HG02938 (cell line): ENCODE results near the gene ZBTB8OS.
"Not testable (repeated sequence)": the region's sequence is repeated elsewhere in the genome, so short reads cannot be mapped to it uniquely, and the experiment has no call there.

Experiments
- ATAC-seq: cut with Tn5 transposase; IDR thresholded peaks from one replicate; pipeline ENCODE4 v1.9.1; 2021; ENCODE audit warnings: mild to moderate bottlenecking, moderate library complexity; ENCODE audit not compliant: unreplicated experiment

Gene ZBTB8OS

DNA sequence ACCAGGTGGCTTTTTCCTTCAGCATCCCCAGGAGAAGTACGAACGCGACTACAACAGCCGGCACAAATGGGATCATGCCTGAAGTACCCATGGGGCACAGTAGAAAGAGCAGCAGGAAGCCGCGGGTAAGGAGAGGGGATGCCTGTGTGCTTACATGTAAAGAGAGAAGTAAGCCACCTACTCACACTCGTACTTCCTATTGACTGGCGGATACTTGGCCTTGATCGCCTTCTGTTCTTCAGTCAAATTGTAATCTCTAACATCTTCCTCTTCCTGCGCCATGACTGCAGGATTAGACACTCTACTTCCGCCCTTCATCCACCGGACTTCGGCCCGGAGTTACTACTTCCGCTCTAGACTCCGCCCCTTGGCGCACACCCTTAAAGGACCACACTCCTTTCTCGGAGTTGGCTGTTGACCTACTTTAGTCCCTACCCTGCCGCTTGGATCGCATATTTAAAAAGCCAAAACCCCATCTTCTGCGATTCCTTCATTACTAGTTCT is at the start of gene ZBTB8OS:
Gene ZBTB8OS (minus strand): TSS at position 303 of the 504 bp plus-strand sequence. CDS start 21 bp downstream, at position 282.
- peak; percentile 56 for ATAC-seq

DNA sequence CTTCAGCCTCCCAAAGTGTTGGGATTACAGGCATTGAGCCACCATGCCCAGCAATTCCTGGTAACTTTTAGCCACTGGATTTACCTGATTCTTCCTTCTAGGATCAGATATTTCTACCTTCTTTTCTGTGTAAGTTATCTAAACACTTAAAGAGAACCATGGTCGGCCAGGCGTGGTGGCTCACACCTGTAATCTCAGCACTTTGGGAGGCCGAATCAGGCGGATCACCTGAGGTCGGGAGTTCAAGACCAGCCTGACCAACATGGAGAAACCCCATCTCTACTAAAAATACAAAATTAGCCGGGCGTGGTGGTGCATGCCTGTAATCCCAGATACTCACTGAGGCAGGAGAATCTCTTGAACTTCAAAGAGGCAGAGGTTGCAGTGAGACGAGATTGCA is 46.6 kb upstream of the ZBTB8OS start:
- not testable (repeated sequence) for ATAC-seq

DNA sequence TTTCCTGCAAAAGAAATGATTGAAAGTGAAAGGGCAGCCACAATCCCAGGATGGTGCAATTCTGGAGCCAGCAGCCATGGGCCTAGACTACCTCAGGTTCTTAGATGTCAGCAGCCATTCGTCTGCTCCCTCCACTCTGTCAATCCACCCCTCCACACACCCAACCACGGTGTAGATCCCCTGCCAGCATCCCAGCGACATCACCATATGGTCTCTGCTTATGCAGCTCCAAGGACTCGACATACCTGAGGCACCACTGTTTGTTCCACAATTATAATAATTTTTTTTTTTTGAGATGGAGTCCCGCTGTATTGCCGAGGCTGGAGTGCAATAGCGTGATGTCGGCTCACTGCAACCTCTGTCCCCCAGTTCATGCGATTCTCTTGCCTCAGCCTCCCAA is 45.7 kb upstream of the ZBTB8OS start:
- ATAC-seq, result no peak

DNA sequence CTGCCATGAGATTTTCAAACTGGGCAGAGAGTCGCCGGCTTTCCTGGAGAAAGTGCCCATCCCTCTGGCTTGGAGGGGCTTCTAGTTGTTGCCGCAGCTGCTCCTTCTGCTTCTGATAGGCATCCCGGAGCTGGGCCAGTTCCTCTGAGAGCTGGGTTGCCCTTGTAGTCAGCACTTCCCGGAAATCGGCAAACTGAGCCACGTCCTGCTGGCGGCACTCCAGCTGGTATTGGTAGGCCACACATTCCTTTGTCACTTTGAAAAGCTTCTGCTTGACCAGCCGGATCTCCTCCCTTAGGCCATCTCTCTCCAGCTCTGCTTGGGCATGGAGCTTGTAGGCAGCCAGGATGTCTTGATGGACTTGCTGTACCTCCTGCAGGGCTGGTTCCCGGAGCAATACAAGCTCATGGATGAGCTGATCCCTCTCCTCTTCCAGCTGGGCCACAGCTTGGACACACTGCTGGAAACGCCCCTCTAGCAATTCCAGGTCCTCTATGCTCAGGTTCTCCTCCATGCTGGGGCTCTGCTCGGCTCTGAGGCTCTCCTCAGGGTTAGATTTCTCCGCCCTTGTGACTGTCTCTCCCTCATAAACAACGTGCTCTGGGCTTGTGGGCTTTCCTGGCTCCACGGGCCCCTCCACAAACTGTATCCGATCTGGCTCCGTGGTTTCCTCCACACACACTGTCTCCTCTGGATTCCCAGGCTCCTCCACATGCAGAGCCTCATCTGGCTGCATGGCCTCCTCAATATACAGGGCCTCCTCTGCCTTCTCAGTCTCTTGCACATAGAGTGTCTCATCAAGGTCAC is 45.0 kb upstream of the ZBTB8OS start:
- ATAC-seq, result no peak

DNA sequence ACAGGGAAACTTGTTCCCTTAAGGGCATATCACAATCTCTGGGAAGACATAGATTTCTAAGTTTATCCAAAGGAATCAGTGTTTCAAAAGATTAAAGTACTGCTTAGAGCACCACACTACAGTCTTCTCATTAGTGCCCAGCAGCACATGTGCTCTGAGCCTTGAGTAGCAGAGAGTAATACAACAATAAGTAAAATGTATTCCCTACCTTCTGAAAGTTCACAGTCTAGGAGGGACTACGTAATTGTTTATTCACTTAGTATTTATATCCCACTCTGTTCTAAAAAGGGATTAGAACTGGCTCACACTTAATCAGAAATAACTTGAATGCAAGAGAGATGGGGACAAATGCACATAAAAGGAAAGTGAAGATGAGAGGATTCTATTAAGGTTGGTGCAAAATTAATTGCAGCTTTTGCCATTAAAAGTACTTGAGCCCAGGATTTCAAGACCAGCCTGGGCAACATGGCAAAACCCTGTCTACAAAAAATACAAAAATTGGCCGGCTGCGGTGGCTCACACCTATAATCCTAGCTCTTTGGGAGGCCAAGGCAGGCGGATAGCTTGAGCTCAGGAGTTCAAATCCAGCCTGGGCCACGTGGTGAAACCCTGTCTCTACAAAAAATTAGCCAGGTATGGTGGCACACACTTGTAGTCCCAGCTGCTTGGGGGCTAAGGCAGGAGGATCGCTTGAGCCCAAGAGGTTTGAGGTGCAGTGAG is 43.3 kb upstream of the ZBTB8OS start:
- ATAC-seq, result no peak

DNA sequence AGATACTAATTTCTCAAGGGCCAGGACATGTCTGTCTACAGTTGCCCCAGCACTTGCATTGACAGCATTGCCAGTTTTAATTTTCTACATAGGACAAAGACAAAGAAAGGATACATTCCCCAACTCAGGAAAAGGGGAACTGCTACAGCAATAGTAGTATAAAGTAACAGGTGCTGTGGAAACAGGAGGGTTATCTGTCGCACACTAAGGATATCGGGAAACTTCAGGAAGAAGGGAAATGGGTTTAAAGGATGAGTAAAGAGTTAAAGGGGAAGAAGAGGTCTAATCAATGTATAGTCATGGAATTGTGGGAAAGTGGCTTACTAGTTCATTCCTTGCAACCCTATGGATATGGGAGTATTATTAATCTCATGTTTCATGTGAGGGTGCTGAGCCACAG is 36.0 kb upstream of the ZBTB8OS start:
- ATAC-seq, result no peak

DNA sequence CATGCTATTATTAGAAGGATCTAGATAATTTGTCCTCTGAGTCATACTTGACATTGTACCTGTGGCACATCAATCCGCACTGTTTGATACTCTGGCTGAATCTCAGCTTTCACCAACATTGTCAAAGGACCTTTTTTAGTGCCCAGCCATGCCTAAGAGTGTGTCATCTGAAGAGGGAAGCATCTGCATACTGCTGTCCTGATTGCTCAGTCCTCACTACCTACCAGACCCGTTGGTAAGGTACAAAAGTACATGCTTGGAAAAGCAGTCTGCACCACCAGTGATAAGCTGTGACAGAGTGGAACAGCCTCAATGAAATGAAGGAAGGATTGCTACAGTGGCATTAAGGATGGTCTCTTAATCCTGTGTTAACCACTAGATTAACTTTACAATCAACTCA is 35.1 kb upstream of the ZBTB8OS start:
- ATAC-seq, result no peak

DNA sequence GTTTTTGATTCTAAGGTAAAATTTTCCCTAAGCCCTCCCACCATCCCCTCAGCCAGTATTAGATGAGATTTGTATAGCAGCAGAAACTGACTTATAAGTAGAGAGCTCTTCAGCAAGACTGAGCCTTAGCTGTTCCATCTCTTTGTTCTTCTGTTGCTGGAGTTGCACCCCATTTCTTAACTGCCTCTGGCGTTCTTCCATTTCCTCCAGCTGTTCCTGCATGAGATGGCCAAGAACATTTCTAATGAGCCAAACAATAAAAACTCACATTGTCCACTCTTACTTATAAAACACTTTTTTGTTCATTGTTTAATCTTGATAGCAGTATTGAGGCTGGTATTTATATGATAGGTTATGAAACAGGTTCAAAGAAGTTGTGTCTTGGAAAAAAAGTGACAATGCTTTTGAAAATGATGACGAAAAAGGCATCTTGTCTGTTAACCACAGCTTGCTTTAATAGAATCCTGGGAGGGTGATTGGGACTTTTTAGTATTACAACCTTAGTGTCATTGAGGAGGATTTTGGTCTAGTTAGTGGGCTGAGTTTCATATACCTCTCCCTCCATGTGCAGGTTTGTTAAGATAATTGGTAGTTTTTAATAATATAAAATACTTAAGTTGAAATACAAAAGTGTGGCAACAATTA is 33.9 kb upstream of the ZBTB8OS start:
- no peak for ATAC-seq

DNA sequence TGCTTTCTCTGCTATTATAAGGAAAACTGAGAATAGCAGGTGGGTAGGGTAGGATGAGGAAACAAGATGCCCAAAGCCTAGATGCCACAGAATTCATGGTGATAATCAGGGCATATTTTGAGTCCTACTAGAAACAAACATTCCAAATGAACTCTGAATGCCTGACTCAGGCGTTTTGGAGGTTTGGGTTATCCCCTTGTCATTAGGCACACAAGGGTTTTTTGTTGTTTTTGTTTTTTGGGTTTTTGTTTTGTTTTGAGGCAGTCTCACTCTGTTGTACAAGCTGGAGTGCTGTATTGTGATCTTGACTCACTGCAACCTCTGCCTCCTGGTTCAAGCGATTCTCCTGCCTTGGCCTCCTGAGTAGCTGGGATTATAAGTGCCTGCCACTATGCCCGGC is 33.0 kb upstream of the ZBTB8OS start:
- no peak for ATAC-seq

DNA sequence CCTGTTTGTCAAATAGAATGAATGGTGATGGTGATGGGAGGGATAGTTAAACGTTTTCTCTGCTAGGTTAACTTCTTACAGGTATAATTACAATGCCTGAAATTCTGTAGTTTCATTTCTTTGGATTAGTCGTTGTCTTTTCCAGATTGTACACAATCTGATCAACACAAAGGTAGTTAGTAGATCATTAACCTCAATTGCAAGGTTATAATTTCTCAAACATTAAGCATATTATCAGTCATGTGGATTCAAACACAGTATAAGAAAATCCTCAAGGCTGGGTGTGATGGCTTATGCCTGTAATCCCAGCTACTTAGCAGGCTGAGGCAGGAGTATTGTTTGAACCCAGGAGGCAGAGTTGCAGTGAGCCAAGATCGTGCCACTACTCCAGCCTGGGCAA is 31.6 kb upstream of the ZBTB8OS start:
- no peak for ATAC-seq

DNA sequence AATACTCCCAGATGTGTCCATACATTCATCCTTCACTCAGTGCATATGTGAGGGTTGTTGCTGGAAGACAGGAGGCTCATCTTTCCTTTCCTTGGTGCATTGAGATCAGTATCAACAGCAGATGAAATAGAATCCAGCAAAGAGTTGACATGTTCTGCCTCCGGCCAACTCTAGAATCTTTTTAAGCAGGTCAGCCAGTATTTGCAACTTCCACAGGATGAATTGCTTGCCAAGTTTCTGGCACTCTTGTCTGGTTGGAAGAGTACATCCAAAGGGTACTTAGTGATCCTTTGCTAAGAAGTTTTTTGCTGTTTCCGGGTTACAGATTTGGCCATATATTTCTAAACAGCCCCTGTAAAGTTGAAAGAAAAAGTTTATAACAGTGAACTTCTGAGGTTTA is 31.2 kb upstream of the ZBTB8OS start:
- ATAC-seq, result no peak

DNA sequence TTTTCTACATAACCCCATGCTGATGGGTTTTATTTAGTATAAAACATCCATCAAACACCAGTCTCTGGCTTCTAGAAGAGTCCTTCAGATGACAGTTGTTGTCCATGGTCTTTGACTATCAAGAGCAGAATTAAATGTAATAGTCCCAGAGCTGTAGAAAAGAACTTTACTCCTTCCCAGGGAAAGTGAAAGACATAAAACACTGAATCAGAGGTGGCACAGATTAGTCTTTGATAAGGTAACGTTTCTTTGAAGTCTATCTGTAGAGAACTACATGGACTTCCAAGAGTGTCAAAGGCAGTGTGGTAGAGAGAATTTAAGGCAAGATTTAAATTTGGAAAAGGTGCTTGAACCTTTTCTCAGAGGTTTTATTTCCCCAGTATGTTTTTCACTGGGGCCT is 30.3 kb upstream of the ZBTB8OS start:
- ATAC-seq, result no peak

DNA sequence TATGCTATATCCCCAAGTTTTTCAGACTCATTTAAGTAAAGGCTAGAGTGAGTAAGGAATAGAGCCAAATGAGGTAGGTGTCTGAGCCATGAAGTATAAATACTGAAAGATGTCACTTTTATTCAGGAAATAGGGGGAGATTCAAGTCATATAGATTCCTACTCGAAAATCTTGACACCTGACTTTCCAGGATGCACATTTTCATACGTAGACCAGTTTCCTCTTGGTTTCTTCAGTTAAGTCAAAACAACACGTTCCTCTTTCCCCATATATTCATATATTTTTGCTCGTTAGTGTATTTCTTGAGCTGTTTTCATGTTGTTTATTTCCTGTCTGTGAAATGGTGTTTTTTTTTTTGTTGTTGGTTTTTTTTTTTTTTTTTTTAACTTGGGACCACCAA is 29.6 kb upstream of the ZBTB8OS start:
- not testable (repeated sequence) for ATAC-seq

DNA sequence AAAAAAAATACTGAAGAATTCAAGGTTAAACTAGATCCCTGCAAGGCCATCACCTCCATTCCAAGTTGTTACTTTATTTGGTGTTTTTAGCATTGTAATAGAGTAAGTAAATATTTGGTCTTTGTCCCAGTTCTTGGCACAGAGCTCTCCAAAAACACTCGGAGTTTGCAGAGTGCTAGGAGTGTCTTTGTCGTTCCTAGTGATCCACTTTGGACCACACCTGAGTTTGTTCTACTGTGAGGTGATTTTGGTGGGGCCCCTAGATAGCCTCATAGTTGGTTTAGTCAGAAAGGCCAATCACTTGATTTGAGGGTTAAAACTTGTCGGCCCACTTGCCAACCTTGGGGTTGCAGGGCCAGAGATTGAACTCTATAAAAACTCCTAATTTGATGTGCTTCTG is 26.6 kb upstream of the ZBTB8OS start:
- ATAC-seq, result no peak

DNA sequence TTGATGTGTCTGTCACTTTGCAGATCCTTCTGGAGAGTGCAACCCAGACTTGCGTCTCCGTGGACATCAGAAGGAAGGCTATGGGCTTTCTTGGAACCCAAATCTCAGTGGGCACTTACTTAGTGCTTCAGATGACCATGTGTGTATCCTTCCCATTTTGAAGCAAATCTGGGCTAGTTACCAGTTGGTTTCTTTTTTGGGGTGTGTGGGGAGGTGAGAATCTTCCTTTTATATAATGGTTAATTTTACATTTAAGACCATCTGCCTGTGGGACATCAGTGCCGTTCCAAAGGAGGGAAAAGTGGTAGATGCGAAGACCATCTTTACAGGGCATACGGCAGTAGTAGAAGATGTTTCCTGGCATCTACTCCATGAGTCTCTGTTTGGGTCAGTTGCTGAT is 18.4 kb upstream of the ZBTB8OS start:
- ATAC-seq, result not testable (repeated sequence)

DNA sequence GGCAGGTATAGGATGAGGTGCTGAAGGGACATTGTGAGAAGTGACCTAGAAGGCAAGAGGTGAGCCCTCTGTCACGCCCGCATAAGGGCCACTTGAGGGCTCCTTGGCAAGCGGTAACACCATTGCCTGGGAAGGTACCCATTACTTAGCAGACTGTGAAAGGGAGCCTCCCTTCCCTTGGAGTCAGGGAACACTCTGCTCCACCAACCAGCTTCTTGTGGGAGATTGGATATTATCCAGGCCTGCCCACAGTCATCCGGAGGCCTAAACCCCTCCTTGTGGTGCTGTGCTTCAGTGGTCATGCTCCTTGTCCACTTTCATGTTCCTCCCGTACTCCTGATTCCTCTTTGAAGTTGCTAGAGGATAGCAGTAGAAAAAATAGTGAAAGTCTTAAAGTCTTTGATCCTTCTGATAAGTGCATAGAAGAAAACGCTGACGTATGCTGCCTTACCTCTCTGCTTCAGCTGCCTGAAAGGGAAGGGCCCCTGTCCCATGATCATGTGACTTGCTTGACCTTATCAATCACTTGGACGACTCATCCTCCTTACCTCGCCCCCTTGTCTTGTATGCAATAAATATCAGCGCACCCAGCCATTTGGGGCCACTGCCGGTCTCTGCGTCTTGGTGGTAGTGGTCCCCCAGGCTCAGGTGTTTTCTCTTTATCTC is 16.7 kb upstream of the ZBTB8OS start:
- no peak for ATAC-seq

DNA sequence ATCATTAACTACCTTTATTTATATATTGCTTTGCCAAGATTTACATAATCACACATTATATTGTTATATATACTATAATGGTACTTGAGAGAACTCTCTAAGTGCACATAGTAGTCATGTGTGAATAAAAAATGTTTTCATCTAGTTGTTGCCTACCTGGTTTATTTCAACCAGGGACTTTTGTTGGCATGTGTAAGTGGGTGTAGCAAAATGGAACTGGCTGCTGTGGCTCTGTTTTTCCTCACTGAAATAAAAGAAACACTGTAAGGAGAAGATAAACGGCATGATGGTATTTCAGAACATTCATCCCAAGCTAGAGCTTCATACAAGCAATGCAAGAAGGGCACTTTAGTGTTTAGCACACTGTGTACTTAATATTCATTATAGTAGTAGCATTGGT is 15.6 kb upstream of the ZBTB8OS start:
- no peak for ATAC-seq

DNA sequence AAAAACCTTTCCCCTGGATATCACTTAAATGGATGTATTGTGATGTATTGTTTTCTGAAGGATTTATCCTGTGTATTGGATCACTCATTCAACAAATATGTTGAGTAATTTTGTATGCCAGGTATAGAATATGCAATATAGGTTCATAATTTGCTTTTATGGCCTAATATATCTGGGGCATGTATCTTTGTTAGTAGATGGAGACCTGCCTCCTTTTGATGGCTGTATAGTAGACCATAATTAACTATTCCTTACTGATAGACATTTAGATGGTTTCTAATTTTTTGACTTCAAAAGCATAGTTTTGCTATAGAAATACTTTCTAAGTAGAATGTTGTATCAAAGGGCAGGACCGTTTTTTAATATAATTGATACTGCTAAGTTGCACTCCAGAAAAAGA is 9.2 kb upstream of the ZBTB8OS start:
- ATAC-seq, result no peak

DNA sequence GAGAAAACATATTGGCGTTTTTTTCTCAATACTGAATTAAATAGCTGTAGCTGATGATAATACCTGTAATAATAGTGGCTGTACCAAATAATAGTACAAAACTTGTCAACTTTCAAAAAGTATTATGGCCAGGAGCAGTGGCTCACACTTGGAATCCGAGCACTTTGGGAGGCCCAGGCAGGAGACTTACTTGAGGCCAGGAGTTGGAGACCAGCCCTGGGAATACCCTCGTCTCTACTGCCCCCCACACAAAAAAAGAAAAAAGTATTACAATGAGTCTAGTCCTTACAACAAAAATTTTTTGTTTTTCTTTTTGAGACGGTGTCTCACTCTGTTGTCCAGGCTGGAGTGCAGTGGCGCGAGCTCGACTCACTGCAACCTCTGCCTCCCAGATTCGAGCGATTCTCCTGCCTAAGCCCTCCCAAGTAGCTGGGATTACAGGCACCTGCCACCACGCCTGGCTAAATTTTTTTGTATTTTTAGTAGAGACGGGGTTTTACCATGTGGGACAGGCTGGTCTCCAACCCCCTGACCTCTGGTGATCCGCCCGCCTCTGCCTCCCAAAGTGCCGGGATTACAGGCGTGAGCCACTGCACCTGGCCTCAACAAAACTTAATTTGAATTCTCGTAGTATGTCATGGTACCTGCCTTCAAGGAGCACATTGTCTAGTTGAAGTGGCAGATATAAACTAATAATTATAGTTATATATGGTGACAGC is 2.1 kb upstream of the ZBTB8OS start:
- no peak for ATAC-seq

DNA sequence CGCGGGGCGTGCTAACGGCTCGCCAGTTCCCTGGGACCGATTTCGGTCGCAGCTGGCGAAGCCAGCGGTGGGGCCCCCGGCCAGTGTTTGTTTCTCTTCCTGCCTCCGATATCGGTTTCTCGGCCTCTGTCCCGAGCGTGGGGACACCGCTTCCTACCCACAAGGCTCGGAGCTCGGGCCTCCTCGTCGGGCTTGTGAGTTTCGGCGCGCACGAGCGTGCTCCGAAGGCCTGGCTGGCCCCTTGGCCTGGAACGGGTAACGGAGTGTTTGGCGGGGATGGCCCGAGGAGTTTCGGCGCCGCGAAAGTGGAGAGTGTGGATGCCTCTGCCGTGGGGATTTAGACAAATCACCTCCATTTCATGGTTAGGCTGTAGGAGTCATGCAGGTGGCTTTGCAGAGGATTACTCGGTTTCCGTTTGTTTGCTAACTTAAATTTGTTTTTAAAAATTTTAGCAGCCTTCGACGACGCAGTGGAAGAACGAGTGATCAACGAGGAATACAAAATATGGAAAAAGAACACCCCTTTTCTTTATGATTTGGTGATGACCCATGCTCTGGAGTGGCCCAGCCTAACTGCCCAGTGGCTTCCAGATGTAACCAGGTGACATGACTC is 1.2 kb upstream of the ZBTB8OS start:
- ATAC-seq, result no peak
